HEK293T (cell line): ENCODE data around the gene PMF1.

Experiments used
- CTCF ChIA-PET: fragments of 350-600 bp; formaldehyde crosslinking; extraction: SDS; loops from one replicate; lab custom pipeline; 2021; ENCODE audit warnings: antibody characterized with exemption, inconsistent platforms; lab: Yijun Ruan, JAX
- POLR2A ChIA-PET: fragments of 350-600 bp; formaldehyde crosslinking; extraction: SDS; loops from one replicate; lab custom pipeline; 2020; ENCODE audit warnings: antibody characterized with exemption, inconsistent platforms; lab: Yijun Ruan, JAX
- DNase-seq: peaks from one replicate; pipeline ENCODE4 v3.0.0; 2012; ENCODE audit warnings: mixed read lengths; ENCODE audit errors: extremely low spot score
- ARNT ChIP-seq: fragments of 450-650 bp; IDR thresholded peaks from 2 replicates; pipeline ENCODE4 v1.6.1; 2017; ENCODE audit warnings: mild to moderate bottlenecking
- BHLHE40 ChIP-seq: fragments of 450-650 bp; IDR thresholded peaks from 2 replicates; pipeline ENCODE4 v1.6.1; 2016; ENCODE audit warnings: mild to moderate bottlenecking, moderate library complexity, borderline replicate concordance
- CTBP1 ChIP-seq: fragments of 450-650 bp; IDR thresholded peaks from 2 replicates; pipeline ENCODE4 v1.6.1; 2016; ENCODE audit warnings: borderline replicate concordance
- ELF4 ChIP-seq: fragments of 450-650 bp; IDR thresholded peaks from 2 replicates; pipeline ENCODE4 v1.6.1; 2017; ENCODE audit warnings: antibody characterized with exemption
- FOXA1 ChIP-seq: fragments of 450-650 bp; IDR thresholded peaks from 2 replicates; pipeline ENCODE4 v1.6.1; 2016; ENCODE audit warnings: mild to moderate bottlenecking
- FOXK2 ChIP-seq: fragments of 450-650 bp; IDR thresholded peaks from 2 replicates; pipeline ENCODE4 v1.6.1; 2016; ENCODE audit warnings: mild to moderate bottlenecking
- FOXM1 ChIP-seq: fragments of 450-650 bp; IDR thresholded peaks from 2 replicates; pipeline ENCODE4 v1.6.1; 2017; ENCODE audit warnings: mild to moderate bottlenecking, borderline replicate concordance
- HDGF ChIP-seq: fragments of 450-650 bp; IDR thresholded peaks from 2 replicates; pipeline ENCODE4 v1.6.1; 2017; ENCODE audit warnings: antibody characterized with exemption, borderline replicate concordance
- L3MBTL2 ChIP-seq: fragments of 450-650 bp; conservative IDR thresholded peaks from 2 replicates; pipeline ENCODE4 v1.6.1; 2016; ENCODE audit warnings: mild to moderate bottlenecking
- LEF1 ChIP-seq: fragments of 450-650 bp; IDR thresholded peaks from 2 replicates; pipeline ENCODE4 v1.6.1; 2017; ENCODE audit warnings: mild to moderate bottlenecking, borderline replicate concordance
- NFRKB ChIP-seq: fragments of 450-650 bp; IDR thresholded peaks from 2 replicates; pipeline ENCODE4 v1.6.1; 2016; ENCODE audit warnings: mild to moderate bottlenecking, moderate library complexity
- PKNOX1 ChIP-seq: fragments of 450-650 bp; IDR thresholded peaks from 2 replicates; pipeline ENCODE4 v1.6.1; 2016
- SP1 ChIP-seq: fragments of 450-650 bp; IDR thresholded peaks from 2 replicates; pipeline ENCODE4 v1.6.1; 2017
- SUZ12 ChIP-seq: fragments of 450-650 bp; IDR thresholded peaks from 2 replicates; pipeline ENCODE4 v1.6.1; 2016; ENCODE audit warnings: mild to moderate bottlenecking
- TARDBP ChIP-seq: fragments of 450-650 bp; IDR thresholded peaks from 2 replicates; pipeline ENCODE4 v1.6.1; 2016
- ZNF384 ChIP-seq: fragments of 450-650 bp; IDR thresholded peaks from 2 replicates; pipeline ENCODE4 v1.6.1; 2016

PMF1 gene

GRCh38 chr1:156245451-156246232 is 32.8 kb downstream of the PMF1 start:
- TF ChIP-seq ARNT (no peak), HDGF (no peak), ELF4 (no peak), L3MBTL2 (no peak), NFRKB (no peak), SP1 (no peak), FOXA1 (no peak), FOXK2 (no peak), TARDBP (no peak), ZNF384 (no peak), BHLHE40 (no peak), FOXM1 (no peak), PKNOX1 (no peak), SUZ12 (no peak), LEF1 (no peak), CTBP1 (no peak)
- no peak for DNase-seq
- POLR2A ChIA-PET: interaction anchor here (1.0 to 1.2 kb wide), 3 partner anchors 22 to 37 kb away, joined by 3 to 5 read pairs (median 4); partner anchors contain the start of gene SMG5
- CTCF ChIA-PET: interaction anchor here (1.9 kb wide), 1 partner anchor 21 kb away, joined by 7 read pairs; no protein-coding TSS in a partner anchor

GRCh38 chr1:156246241-156246780 is 33.5 kb downstream of the PMF1 start:
- ChIA-PET CTCF (interaction anchor here (1.9 kb wide), 1 partner anchor 21 kb away, joined by 7 read pairs; no protein-coding TSS in a partner anchor), POLR2A (interaction anchor here (1.0 to 1.2 kb wide), 3 partner anchors 22 to 36 kb away, joined by 3 to 5 read pairs (median 4); partner anchors contain the start of gene SMG5)
- no peak for TF ChIP-seq L3MBTL2
- no peak for TF ChIP-seq BHLHE40
- TF ChIP-seq FOXM1: no peak
- TF ChIP-seq ELF4: no peak
- no peak for TF ChIP-seq FOXA1
- TF ChIP-seq FOXK2: no peak
- no peak for TF ChIP-seq PKNOX1
- no peak for TF ChIP-seq NFRKB
- TF ChIP-seq CTBP1: no peak
- TF ChIP-seq SP1: no peak
- TF ChIP-seq HDGF: no peak
- TF ChIP-seq ZNF384: no peak
- TF ChIP-seq LEF1: no peak
- TF ChIP-seq ARNT: no peak
- TF ChIP-seq TARDBP: no peak
- DNase-seq: no peak

- DNase-seq: no peak
- no peak for TF ChIP-seq SUZ12
- TF ChIP-seq BHLHE40: no peak
- TF ChIP-seq PKNOX1: no peak
- TF ChIP-seq SP1: no peak
- TF ChIP-seq LEF1: no peak
- no peak for TF ChIP-seq NFRKB
- TF ChIP-seq ARNT: no peak
- no peak for TF ChIP-seq FOXM1
- no peak for TF ChIP-seq CTBP1
- TF ChIP-seq FOXK2: no peak
- TF ChIP-seq ELF4: no peak
- no peak for TF ChIP-seq HDGF
- no peak for TF ChIP-seq TARDBP
- ChIA-PET POLR2A (interaction anchor here (1.0 to 1.2 kb wide), 2 partner anchors 21 to 35 kb away, joined by 3 to 5 read pairs; partner anchors contain the start of gene SMG5), CTCF (interaction anchor here (1.9 kb wide), 1 partner anchor 22 kb away, joined by 7 read pairs; no protein-coding TSS in a partner anchor)
These were observed 34.1 kb downstream of the PMF1 start for GRCh38 chr1:156246781-156247459.

GRCh38 chr1:156247460-156248322 is 34.9 kb downstream of the PMF1 start, which contains the start of gene PAQR6:
Gene PAQR6, minus strand, starts transcription at chr1:156248056. Its CDS starts 1,325 bp downstream, at chr1:156246731.
- POLR2A ChIA-PET: interaction anchor here (1.0 kb wide), 1 partner anchor 35 kb away, joined by 5 read pairs; the partner anchor contains the start of gene PMF1
- DNase-seq: no peak

GRCh38 chr1:156248323-156248683 is 35.5 kb downstream of the PMF1 start:
- no peak for DNase-seq
- no peak for TF ChIP-seq HDGF
- TF ChIP-seq FOXA1: no peak
- TF ChIP-seq PKNOX1: no peak
- TF ChIP-seq ZNF384: no peak
- ChIA-PET CTCF (interaction anchor here (0.9 kb wide), 2 partner anchors 9 to 107 kb away, joined by 4 to 5 read pairs; no protein-coding TSS in a partner anchor), POLR2A (interaction anchor here (1.0 kb wide), 1 partner anchor 35 kb away, joined by 5 read pairs; the partner anchor contains the start of gene PMF1)

More at GRCh38 chr1:156247460-156248322, 34.9 kb downstream of the PMF1 start, which contains the start of gene PAQR6:
- CTCF ChIA-PET: interaction anchor here (0.9 kb wide), 2 partner anchors 10 to 107 kb away, joined by 4 to 5 read pairs; no protein-coding TSS in a partner anchor
- no peak for TF ChIP-seq ELF4
- TF ChIP-seq FOXK2: no peak
- no peak for TF ChIP-seq CTBP1
